T follicular helper cell (primary cell): Measurements from ENCODE around the gene GPC6.

Experiments used
- DNase-seq: peaks from one replicate; pipeline ENCODE4 v3.0.0-alpha.2; 2020; ENCODE audit warnings: low read depth

GPC6 gene

GRCh38 chr13:93685900-93686299 is 459.3 kb downstream of the GPC6 start:
- no peak for DNase-seq

GRCh38 chr13:93686399-93686798 is 459.8 kb downstream of the GPC6 start:
- no peak for DNase-seq

- DNase-seq, result no peak
Observed at GRCh38 chr13:93687261-93687660, 460.7 kb downstream of the GPC6 start.

GRCh38 chr13:93689333-93689732 is 462.7 kb downstream of the GPC6 start:
- DNase-seq, result no peak

- DNase-seq, result no peak
Observed at GRCh38 chr13:93690139-93690538, 463.5 kb downstream of the GPC6 start.

- no peak for DNase-seq
Observed at GRCh38 chr13:93698016-93698613, 471.5 kb downstream of the GPC6 start.

- DNase-seq, result no peak
Observed at GRCh38 chr13:93700115-93700514, 473.5 kb downstream of the GPC6 start.

GRCh38 chr13:93708308-93709075 is 481.9 kb downstream of the GPC6 start:
- DNase-seq, result no peak

GRCh38 chr13:93709506-93710244 is 483.1 kb downstream of the GPC6 start:
- no peak for DNase-seq

GRCh38 chr13:93714171-93714570 is 487.6 kb downstream of the GPC6 start:
- no peak for DNase-seq

- DNase-seq, result no peak
Observed at GRCh38 chr13:93715866-93716265, 489.3 kb downstream of the GPC6 start.

- no peak for DNase-seq
Observed at GRCh38 chr13:93716623-93717022, 490.0 kb downstream of the GPC6 start.

GRCh38 chr13:93721483-93721882 is 494.9 kb downstream of the GPC6 start:
- no peak for DNase-seq

GRCh38 chr13:93723316-93723715 is 496.7 kb downstream of the GPC6 start:
- no peak for DNase-seq

GRCh38 chr13:93724187-93724586 is 497.6 kb downstream of the GPC6 start:
- DNase-seq, result no peak

- no peak for DNase-seq
Observed at GRCh38 chr13:93726173-93726957, 499.8 kb downstream of the GPC6 start.

- no peak for DNase-seq
Observed at GRCh38 chr13:93727211-93728141, 500.9 kb downstream of the GPC6 start.

- no peak for DNase-seq
Observed at GRCh38 chr13:93729383-93729782, 502.8 kb downstream of the GPC6 start.

GRCh38 chr13:93730780-93731179 is 504.2 kb downstream of the GPC6 start:
- no peak for DNase-seq

GRCh38 chr13:93732186-93732585 is 505.6 kb downstream of the GPC6 start:
- DNase-seq, result no peak

GRCh38 chr13:93736081-93736480 is 509.5 kb downstream of the GPC6 start:
- DNase-seq, result no peak
